ENCODE results near the gene LAMA1. TPM values are rescaled to one million over a fixed set of nuclear protein-coding genes. Genes with fewer than 3 reads are reported as not detected.

The LAMA1 gene
- total and polyA plus RNA-seq, 2 of the 8 experiments (the other 6 are each of a cell fraction or from before 2014, with no cell fraction given): 30.4 to 48.7 TPM

GRCh38 chr18:7062236-7062635 lies 55.4 kb downstream of the LAMA1 start:
- no peak overlapping the region for H2BK5ac ChIP-seq (ENCODE audit: low read depth, low read length)
- no peak overlapping the region for H2BK120ac ChIP-seq (replicated peaks; ENCODE audit: low read depth, low read length)
- H3K27me3 ChIP-seq (replicated peaks in 1 of 4; ENCODE audit: control insufficient read depth in 3 of 4, extremely low read depth in 1 of 4, insufficient read depth in 3 of 4, low read length in 3 of 4): no peaks in the 10 kb centered on the region
- no peak overlapping the region for H3K23ac ChIP-seq (ENCODE audit: insufficient read length)
- H3K79me1 ChIP-seq (ENCODE audit: low read depth, low read length): no peaks in the 10 kb centered on the region; the same call in 1 of the 2 replicates
- H2BK20ac ChIP-seq (ENCODE audit: low read length): no peak overlapping the region
- H2AK5ac ChIP-seq (ENCODE audit: low read depth, low read length): no peak overlapping the region
- no peak overlapping the region for H3K4me2 ChIP-seq (ENCODE audit: insufficient read depth in 1 of 2, low read depth in 2 of 2, low read length in 2 of 2)
- no peak overlapping the region for H3K9ac ChIP-seq (replicated peaks in 1 of 4; ENCODE audit: extremely low read depth in 1 of 4, low read depth in 3 of 4, low read length in 3 of 4)
- no peak overlapping the region for H4K5ac ChIP-seq (ENCODE audit: insufficient read length, low read depth, low read length)
- H3K9me3 ChIP-seq (ENCODE audit: insufficient read depth in 2 of 2, low read depth in 1 of 2, low read length in 1 of 2): no peaks in the 10 kb centered on the region
- H3K14ac ChIP-seq (ENCODE audit: insufficient read length): no peak overlapping the region
- no peak overlapping the region for H2AFZ ChIP-seq (ENCODE audit: low read length)
- H2BK12ac ChIP-seq (ENCODE audit: low read depth, low read length): no peak overlapping the region
- no peak overlapping the region for H4K91ac ChIP-seq (replicated peaks; ENCODE audit: insufficient read length, low read length)
- no peaks in the 10 kb centered on the region for H4K20me1 ChIP-seq (replicated peaks in 1 of 2; ENCODE audit: control insufficient read depth in 1 of 2, insufficient read depth in 2 of 2, low read length in 2 of 2)
- H3K4ac ChIP-seq (replicated peaks; ENCODE audit: insufficient read length, low read depth, low read length): no peak overlapping the region
- no peak overlapping the region for H3K4me3 ChIP-seq (ENCODE audit: extremely low read depth in 1 of 4, insufficient read depth in 2 of 4, low read depth in 3 of 4, low read length in 4 of 4)
- H4K8ac ChIP-seq (ENCODE audit: extremely low read depth, insufficient read depth, low read length): no peak overlapping the region
- no peaks in the 10 kb centered on the region for H3K36me3 ChIP-seq (ENCODE audit: control insufficient read depth in 2 of 4, insufficient read depth in 4 of 4, low read length in 3 of 4)
- POLR2A ChIA-PET (ENCODE audit: partially characterized antibody): no interaction called here
- no peaks in the 10 kb centered on the region for H3K79me2 ChIP-seq (ENCODE audit: control insufficient read depth in 1 of 2, insufficient read depth in 2 of 2, low read length in 2 of 2)
- DNase-seq (ENCODE audit: low read depth in 1 of 2, low spot score in 2 of 2) (no peak), FAIRE-seq (no peak)
- no peak overlapping the region for H3K27ac ChIP-seq (ENCODE audit: low read depth, low read length)
- H3K4me1 ChIP-seq (replicated peaks in 1 of 4; ENCODE audit: control insufficient read depth in 3 of 4, insufficient read depth in 4 of 4, low read length in 3 of 4): no peaks in the 10 kb centered on the region
- H3K23me2 ChIP-seq (ENCODE audit: low read depth, low read length): no peaks in the 10 kb centered on the region; the same call in 1 of the 2 replicates
- 95% methylated on average over 9 of the region's 9 CpGs; no CpG with 5 or more reads in 1 of the 2 experiments for WGBS, 2 experiments (ENCODE audit: extremely low coverage in 1 of 2, insufficient coverage in 1 of 2, insufficient read length in 1 of 2, insufficient replicate concordance in 2 of 2, low coverage in 1 of 2, low lambda C conversion rate in 2 of 2, missing lambda C conversion rate in 1 of 2)
- H3K56ac ChIP-seq (replicated peaks; ENCODE audit: insufficient read length, low read depth, low read length): no peak overlapping the region
- CTCF ChIA-PET (ENCODE audit: partially characterized antibody): interaction anchor here (0.8 to 2.5 kb wide), 3 partner anchors 11 to 63 kb away, joined by 3 to 7 read pairs (median 4); no protein-coding TSS in a partner anchor
- H2BK15ac ChIP-seq (ENCODE audit: low read length): no peak overlapping the region
- H3K18ac ChIP-seq (ENCODE audit: extremely low read depth, low read length): no peak overlapping the region
- TF ChIP-seq GTF2F1 (IDR thresholded peaks at IDR 0.05; ENCODE audit: borderline replicate concordance, low read depth, low read length): no peak
- no peak for TF ChIP-seq POLR2AphosphoS5 (IDR thresholded peaks at IDR 0.05; ENCODE audit: low read depth, low read length)
- no peak for TF ChIP-seq ATF3 (IDR thresholded peaks at IDR 0.05; ENCODE audit: insufficient read depth, low read depth, low read length)
- no peak for TF ChIP-seq PHF8 (conservative IDR thresholded peaks at IDR 0.05; ENCODE audit: low read depth, low read length)
- TF ChIP-seq ATF2 (IDR thresholded peaks at IDR 0.05; ENCODE audit: low read length): no peak
- no peak for TF ChIP-seq EP300 (IDR thresholded peaks at IDR 0.05; ENCODE audit: borderline replicate concordance in 1 of 2, low read depth in 2 of 2, low read length in 2 of 2)
- no peak for TF ChIP-seq SIN3A (conservative IDR thresholded peaks at IDR 0.05 in 1 of 2, IDR thresholded peaks at IDR 0.05 in 1 of 2; ENCODE audit: low read depth in 1 of 2, low read length in 2 of 2)
- TF ChIP-seq MAX (IDR thresholded peaks at IDR 0.05): no peak

Data from H1 (cell line).